Stimulated activated CD4-positive, alpha-beta T cell treated with anti-CD3 and anti-CD28 coated beads, Interleukin-1b, Interleukin-23, amount 100 ng/mL, for 24 hours (primary cell): ENCODE measurements around the gene FAHD2A.
"Not testable (repeated sequence)": the region's sequence is repeated elsewhere in the genome, so short reads cannot be mapped to it uniquely, and the experiment has no call there.

Experiments used
- DNase-seq, 4 experiments: peaks; one replicate each; pipeline ENCODE4 v3.0.0-alpha.2; 2020; ENCODE audit warnings: low read depth in 4 of 4, low spot score in 1 of 4

Gene FAHD2A, protein sequence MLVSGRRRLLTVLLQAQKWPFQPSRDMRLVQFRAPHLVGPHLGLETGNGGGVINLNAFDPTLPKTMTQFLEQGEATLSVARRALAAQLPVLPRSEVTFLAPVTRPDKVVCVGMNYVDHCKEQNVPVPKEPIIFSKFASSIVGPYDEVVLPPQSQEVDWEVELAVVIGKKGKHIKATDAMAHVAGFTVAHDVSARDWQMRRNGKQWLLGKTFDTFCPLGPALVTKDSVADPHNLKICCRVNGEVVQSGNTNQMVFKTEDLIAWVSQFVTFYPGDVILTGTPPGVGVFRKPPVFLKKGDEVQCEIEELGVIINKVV

DNA sequence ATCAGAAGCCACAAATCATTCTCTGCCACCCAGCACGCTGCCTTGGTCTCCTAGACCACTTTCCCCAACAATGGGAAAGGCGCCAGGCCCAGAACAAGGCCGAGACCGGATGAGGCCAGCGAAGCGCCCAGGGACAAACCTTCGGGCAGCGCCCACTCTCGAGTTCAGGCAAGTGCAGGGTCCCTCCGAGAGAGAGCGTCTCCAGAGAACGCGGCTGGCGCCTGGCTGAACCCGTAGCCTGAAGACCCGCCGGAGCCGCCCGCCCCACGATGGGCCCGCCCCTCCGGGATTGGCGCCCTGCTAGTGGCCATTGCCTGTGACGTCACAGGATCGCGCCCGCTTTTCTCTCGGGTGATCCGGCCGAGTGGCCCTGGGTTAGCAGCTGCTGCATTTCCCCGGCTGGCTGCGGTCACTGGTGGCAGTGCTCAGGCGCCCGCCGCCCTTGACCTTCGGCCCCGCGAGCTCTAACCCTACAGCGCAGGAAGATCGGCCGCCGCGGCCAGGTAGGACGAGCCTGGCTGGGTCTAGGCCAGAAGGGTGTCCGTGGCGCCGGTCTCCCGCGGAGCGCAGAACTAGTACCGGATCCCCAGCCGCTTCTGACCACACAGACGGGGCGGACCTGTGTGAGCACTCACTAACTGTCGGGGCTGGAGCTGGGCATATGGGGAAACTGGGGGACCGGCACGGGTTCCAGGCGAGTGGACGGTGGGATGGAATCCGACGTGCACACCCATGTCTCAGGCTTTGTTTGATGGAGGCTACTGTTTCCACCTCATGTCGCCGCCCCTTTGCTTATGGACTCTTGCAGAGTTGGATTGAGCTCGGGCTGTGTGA is at the start of gene FAHD2A:
TSS of gene FAHD2A (plus strand) at position 339 of the 834 bp plus-strand sequence. CDS start 2,851 bp downstream, outside the sequence.
- DNase-seq = peak; percentile 91 to 98 (median 96)

DNA sequence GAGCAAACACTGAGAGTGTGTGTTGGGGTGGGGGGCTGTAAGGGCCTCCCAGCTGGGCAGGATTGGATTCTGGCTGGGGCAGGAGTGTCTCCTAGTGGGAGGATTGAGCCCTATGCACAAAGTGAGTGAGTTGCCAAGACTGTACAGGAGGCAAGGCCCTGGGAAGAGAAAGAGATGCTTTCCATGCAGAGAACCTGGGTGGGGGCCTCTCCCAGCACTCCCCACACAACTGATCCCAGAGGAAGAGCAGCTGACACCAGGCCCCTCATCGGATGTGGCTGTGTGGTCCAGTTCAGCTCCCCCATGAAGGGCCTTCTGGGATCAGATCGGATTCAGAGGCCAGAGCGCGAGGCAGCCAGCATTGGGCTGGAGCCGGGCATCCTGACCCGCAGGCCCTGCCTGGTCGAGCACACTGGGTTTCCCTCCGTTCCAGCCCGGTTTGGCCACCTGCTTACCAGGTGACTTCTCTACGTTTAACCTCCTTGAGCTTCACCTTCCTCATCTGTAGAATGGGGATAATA is 49.4 kb upstream of the FAHD2A start:
- DNase-seq = no peak

DNA sequence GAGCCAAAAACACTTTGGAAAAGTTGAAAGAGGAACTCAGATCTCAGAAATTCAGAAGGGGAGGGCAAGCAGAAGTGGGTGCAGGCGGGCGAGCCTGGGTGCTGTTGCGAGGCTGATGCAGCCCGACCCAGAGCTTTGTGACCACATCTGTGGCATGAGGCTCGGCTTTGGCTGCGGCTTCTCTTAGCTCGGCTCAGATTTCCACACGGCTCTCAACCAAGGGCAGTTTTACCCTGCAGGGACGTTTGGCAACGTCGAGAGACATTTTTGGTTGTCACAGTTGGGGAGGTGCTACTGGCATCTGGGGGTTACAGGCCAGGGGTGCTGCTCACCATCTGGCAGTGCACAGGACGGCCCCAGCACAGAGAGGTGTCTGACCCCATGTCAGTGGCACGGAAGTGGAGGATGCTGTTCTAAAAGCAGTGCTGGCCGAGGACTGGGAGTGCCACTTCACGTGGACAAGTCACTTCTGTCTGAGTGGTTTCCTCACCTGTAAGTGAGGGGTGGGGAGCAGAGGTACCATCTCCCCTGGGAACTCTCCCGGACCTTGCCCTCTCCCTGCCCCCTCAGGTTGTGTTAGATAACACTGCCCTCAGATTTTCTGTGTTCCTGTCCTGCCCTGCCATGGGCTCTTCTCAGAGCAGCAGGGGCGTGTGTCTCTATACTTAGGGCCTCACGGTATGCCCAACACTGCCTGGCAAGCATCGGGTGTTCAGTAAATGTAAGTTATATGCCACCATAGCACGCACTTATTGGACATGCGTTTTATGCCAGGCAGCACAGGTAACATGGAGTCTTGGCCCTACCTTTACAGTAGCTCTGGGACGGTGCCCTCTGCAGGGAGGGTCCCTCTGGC is 48.7 kb upstream of the FAHD2A start:
- no peak for DNase-seq

DNA sequence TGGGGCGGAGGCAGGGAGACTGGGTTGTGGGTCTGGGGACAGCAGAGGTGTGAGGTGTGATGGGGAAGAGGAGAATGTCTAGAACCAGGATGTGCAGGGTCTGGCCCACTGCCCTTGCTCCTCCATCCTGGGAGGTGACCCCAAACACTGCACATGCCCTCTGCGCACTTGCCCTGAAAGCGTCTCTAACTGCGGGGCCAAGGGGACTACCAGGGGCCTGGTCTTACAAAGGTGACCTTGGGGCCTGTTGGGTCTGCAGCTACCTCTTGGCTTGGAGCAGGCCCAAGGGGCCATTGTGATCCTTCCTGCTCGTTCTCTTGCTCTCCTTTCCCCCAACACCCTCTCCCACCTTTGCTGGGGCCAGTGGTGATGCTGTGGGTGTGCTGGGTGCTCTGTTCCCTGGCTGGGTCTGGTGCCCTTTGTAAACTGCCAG is 48.0 kb upstream of the FAHD2A start:
- no peak for DNase-seq

DNA sequence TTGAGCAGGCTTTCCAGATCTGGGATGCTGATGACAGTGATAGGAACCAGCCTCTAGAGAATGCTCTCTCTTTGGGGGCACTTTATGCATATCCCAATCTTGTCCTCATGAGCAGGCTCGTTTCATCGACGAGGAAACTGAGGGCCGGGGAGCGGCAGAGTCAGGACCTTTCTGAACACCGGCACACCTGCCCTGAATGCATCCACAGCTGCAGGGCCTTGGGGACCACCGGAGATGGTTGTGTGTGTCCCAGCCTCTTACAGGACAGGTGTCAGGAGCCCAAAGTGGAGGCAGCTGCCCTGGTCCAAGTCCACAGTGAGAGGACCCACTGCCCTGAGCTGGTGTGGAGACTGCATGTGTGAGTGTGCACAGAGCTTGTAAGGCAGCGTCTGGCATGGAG is 47.6 kb upstream of the FAHD2A start:
- no peak for DNase-seq

DNA sequence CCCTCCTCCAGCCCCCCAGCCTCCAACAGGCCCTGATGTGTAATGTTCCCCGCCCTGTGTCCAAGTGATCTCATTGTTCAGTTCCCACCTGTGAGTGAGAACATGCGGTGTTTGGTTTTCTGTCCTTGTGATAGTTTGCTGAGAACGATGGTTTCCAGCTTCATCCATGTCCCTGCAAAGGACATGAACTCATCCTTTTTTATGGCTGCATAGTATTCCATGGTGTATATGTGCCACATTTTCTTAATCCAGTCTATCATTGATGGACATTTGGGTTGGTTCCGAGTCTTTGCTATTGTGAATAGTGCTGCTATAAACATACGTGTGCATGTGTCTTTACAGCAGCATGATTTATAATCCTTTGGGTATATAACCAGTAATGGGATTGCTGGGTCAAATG is 47.0 kb upstream of the FAHD2A start:
- not testable (repeated sequence) for DNase-seq

DNA sequence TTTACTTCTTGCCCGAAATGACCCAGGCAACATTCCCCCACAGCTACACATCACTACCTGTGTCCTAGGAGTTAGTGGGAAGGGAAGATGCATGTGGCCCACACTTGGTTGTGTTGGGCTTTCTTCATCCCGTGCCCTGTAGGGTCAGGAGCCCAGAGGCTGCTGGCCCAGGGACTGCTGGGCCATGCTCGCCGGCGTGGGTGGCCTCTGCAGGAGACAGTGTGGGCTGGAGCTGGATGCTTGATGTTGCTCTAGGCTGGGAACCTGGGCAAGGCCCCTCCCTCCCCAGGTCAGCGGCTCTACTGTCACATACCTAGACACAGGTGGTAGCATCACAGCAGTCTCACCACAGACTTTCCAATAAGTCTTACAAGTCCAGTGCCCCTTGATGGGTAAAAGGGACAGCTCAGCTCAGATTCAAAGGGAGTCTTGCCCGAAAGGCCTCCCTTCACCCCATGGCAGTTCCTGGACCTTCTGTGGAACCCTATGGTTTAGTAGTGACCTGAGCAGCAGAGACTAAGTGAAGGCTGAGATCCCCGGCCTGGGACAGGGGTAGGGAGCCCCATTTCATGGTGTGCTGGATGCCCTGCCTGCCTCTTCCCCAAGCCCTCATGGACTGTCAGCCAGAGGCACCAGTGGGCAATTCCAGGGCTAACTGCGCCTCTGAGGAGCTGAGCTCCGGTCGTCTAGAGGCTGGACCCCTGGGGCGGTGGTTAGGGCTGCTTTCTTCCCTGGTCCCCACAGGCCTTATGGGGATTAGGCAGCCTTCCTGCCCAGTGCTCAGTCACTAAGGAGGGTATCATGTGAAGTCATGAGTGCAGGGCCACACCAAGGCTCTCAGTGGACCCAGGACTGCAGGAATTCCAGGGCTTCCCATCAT is 45.4 kb upstream of the FAHD2A start:
- DNase-seq = no peak

DNA sequence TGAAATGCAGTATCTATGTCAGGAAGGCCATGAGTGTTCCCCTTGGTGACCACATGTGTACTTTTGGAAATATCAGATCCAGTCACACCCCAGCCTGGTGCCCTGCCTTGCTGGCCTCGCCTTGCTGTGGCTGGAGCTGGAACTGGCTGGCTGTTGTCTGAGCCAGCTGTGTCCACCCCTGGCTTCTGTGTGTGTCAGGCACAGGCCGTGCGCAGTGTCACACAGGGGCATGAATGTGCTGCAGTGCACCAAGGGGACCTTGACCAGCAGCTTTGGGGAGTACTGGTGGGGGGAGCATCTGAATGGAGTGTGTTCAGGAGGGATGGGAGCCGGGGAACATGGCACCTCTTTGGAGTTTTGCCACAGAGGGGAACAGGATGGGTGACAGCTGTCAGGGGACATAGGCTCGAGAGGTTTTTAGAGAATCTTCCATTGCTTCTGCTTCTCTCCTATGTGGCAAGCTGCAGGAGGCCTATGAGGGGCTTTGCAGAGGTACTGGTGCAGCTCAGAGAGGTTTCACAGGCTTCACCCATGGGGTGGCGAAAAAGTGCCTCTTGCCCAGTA is 44.7 kb upstream of the FAHD2A start:
- DNase-seq = no peak

DNA sequence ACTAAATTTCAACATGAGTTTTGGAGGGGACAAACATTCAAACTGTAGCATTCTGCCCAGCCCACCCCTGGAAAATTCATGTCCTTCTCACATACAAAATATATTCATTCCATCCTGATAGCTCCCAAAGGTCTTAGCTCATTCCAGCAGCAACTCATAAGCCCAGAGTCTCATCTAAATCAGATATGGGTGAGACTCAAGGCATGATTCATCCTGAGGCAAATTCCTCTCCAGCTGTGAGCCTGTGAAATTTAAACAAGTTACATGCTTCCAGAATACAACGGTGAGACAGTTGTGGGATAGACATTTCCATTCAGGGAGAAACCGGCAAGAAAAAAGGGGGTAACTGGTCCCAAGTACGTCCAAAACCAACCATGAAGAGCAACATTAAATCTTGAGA is 43.5 kb upstream of the FAHD2A start:
- DNase-seq = no peak

DNA sequence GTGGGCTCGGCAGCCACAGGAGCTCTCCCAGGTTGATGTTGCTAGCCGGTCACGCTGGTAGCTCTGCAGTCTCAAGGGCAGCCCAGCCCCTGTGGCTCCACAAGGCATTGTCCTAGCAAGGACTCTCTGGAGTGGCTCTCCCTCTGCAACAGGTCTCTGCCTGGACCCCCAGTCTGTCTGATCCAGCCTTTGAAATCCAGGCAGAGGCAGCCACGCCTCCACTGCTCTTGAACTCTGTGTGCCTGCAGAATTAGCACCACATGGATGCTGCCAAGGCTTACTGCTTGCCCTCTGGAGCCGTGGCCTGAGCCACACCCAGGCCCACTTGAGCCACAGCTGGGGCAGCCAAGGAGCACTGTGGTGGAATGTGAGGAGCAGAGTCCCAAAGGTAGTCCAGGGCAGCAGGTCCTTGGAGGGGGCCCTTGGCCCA is 43.0 kb upstream of the FAHD2A start:
- no peak for DNase-seq

DNA sequence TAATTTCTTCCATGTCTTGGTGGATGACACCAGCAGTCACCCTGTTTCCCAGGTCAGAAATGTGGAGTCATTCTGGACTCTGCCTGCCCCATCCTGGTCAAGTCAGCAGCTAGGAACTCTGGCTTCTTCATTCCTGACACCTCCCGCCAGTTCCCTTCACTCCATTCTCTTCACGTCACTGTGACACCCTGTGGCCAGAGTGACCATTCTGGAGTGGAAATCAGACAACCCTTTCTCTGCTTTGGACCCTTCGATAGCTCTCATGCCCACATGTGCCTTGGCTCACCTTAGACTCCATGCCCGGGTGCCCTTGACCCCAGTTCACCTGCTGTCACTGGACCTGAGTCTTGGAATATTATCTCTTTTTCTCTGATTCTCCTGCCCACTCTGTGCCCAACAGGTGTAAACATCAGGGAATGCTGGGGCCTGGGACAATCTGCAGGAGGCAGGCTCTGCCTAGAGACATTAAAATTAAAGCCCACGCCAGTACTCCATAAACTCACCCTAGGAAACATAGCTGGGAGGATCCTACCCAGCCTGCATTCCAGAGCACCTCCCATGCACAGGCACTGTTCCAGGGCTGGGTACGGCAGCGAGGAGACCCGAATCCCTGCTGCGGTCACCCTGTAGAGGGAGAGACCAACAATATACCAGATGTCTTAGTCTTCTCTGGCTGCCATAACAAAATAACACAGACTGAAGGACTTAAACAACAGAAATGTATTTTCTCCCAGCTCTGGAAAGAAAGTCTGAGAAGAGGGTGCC is 41.1 kb upstream of the FAHD2A start:
- DNase-seq = no peak

DNA sequence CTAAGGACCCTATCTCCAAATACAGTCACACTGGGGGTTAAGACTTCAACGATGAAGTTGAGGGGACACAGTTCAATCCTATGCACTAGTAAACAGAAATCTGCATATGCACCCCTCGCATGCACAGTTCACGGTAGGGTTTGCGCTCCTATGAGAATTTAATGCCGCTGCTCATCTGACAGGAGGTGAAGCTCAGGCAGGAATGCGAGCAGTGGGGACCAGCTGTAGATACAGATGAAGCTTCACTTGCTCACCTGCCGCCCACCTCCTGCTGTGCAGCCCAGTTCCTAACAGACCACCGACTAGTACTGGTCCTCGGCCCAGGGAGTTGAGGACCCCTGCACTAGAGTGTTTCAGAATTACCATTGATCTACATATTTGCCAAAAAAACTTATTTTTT is 40.0 kb upstream of the FAHD2A start:
- DNase-seq = no peak

DNA sequence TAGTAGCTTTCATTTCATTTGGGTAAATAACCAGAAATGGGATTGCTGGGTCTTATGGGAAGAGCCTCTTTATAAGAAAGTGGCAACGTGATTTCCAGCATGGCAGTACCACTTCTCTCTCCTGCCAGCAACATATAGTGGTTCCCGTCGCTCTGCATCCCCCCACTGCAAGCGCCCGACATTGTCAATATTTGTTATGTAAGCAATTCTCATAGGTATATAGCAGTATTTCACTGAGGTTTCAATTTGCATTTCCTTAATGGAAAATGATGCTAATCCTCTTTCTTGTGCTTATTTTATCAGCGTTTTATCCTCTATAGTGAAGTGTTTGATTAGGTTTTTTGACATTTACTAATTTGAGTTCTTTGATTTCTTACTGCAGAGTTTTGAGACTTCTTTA is 36.0 kb upstream of the FAHD2A start:
- no peak for DNase-seq

DNA sequence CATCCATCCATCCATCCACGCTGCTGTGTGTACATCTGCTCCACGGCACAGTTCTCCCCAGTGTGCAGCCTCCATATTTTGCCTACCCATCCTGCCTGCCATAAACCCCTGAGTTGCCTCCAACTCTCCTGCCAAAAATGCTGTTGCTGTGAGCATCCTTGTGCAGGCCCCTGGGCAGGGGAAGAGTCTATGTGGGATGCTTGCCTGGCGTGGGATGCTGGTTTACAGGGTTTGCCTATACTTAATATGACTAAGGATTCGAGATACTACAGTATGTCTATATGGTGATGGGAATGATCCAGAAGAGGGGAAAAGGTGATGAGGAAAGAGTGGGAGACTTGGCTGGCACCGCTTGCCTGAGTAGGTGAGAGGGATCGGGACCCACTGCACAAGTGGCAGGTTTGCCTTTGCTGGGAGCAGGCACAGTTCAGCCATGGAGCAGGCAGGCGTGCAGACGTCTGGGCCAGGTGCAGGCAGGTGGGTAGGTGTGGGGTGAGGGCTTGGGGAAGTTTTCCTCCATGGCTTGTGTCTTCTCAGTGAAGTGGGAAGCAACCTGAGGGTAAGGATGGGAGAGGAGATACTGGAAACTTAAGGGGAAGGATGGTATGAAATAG is 30.2 kb upstream of the FAHD2A start:
- no peak for DNase-seq

DNA sequence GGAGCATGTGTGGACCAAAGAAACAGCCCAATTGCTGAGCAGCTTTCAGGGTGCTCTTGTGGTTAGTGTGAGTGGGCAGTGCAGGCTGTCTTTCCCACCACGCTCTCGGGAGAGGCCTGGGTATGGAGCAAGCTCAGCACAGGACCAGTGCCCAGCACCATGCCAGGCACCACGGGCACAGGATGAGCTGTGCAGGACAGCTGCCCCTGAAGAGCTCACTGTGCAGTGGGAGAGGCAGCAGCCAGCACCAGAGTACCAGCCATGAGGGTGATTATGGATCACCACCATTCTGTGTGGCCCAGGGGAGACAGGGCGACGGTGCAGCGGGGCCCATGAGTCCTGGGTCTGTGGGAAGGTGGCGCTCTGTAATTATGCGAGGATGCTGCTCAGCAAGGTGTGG is 29.7 kb upstream of the FAHD2A start:
- no peak for DNase-seq

DNA sequence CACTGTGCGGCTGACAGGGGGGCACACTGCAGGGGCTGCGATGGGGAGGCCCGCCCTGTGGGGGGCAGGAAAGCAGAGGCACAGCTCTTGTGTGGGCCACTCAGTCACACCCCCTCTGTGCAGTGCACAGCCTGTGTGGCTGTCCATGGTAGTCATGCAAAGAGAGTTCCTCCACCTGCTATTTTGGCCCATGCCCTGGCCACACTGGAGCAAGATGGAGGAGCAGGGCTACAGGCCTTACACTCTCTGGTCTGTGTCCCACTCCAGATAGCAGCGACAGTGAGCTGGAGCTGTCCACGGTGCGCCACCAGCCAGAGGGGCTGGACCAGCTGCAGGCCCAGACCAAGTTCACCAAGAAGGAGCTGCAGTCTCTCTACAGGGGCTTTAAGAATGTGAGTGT is 28.5 kb upstream of the FAHD2A start:
- DNase-seq = no peak

DNA sequence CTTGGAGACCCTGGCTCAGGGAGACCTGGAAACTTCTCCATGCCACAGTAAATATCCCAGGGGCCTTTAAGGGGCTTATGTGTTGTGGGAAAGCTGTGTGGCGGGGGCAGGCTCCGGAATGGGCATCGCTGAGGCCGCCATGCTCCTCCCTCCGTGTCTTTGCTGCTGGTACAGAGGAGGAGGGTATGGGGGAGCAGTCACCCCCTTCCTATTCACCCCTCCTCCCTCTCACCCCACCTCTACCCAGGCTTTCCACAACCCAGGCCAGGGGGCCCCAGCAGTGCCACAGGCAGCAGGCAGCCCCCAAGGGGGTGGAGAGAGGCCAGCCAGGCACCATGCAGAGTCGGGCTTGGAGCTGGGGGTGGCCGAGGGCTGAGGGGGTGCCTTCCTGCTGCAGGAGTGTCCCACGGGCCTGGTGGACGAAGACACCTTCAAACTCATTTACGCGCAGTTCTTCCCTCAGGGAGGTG is 28.0 kb upstream of the FAHD2A start:
- DNase-seq = no peak

DNA sequence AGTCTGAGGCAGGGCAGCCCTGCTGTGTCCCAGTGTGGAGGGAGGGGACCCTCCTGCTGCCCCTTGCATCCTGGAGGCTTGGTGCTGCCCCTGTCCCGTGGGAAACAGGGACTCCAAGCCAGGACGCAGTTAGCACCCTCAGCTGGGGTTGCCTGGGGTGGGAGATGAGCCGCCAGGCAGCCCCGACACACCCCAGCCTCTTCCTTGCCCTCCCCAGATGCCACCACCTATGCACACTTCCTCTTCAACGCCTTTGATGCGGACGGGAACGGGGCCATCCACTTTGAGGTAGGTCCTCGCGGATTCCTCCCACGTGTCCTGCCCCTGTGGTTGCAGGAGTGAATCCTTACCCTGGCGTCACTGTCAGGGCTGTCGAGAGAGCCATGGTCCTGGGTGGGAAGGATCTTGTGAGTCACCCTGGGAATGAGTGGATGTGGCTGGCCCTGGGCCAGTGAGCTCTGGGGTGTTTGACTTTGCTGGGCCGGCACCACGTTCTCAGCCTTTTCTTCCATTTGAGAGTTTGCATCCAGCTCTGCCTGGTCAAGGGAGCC is 27.5 kb upstream of the FAHD2A start:
- DNase-seq = no peak
